Cardiac septum (tissue), 1 donor: ENCODE measurements around the gene POU6F2. TPM values are rescaled to one million over a fixed set of nuclear protein-coding genes. Genes with fewer than 3 reads are reported as not detected.
"Not testable (repeated sequence)": the region's sequence is repeated elsewhere in the genome, so short reads cannot be mapped to it uniquely, and the experiment has no call there.

Source experiments
- DNase-seq: peaks from one replicate; pipeline ENCODE4 v3.0.0-alpha.2; 2020; ENCODE audit warnings: low spot score
- intact Hi-C: fragments of 100-400 bp; cut with DNase I; formaldehyde crosslinking; loops from one replicate; pipeline ENCODE4 v1.14.0; 2022
- long read RNA-seq: library from polyadenylated mRNA; unstranded; transcript quantifications from one replicate; pipeline ENCODE4 v2.0.0, GENCODE V29; 2021
- total RNA-seq: library from RNA; stranded (reverse); fragmentation: NEBNext Ultra II Directional; extraction: Animal tissue kit (Norgen Biotek cat#: 25700); gene quantifications from one replicate; pipeline ENCODE4 v1.2.1, GENCODE V29; 2021
- donor health status: DM: no; HTN: no; CAD: no.

POU6F2 gene
- total RNA-seq: 0.19 TPM
- long read RNA-seq, partial matches to known transcripts: 1 of 1 reads
- long read RNA-seq, other reads (novel, unspliced or antisense): 0 of 1 reads

GRCh38 chr7:38977685-38978084 is at the start of gene POU6F2:
POU6F2 (plus strand) TSS chr7:38977909; CDS start chr7:38977954, 45 bp downstream.
- DNase-seq: no peak
- intact Hi-C loops: no loop called here

GRCh38 chr7:38928506-38928905 is 49.2 kb upstream of the POU6F2 start:
- DNase-seq: no peak
- intact Hi-C loops: no loop called here

DNA sequence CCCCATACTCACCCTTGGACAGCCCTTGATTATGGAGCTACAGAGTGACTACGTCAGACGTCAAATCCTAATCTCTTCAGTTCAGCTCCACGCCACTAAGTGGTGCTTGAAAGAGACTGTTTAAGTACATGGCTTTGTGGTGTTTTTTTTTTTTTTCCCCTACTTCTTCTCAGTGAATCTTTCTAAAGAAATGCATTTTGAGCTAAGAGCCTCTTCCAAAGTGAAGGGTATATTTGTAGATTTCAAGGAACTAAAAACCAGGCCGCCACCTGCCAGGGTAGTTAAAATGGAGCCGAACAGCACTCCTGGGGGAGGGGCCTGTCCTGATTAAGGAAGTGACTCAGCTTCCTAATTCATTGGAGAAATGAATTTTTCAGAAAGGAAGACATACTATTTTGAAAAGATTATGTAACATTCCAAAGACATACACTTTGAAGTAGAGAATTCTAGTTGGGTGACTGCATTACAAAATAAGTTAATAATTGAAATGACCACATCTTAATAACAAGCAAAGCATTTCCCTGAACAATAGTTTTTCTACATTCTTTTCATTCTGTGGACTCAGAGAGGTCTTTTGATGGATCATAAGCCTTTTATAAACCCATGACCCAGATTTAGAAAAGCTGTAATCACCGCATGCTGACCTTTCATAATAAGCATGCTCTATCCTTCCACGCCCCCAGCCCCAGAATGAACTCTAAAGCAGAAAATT is 48.1 kb upstream of the POU6F2 start:
- intact Hi-C loops: loop anchor here (10.0 kb wide), 1 partner anchor 585 kb away; no protein-coding TSS in a partner anchor
- DNase-seq: no peak

- intact Hi-C loops: loop anchor here (10.0 kb wide), 1 partner anchor 582 kb away; no protein-coding TSS in a partner anchor
These were observed 45.1 kb upstream of the POU6F2 start for GRCh38 chr7:38932509-38933168.

DNA sequence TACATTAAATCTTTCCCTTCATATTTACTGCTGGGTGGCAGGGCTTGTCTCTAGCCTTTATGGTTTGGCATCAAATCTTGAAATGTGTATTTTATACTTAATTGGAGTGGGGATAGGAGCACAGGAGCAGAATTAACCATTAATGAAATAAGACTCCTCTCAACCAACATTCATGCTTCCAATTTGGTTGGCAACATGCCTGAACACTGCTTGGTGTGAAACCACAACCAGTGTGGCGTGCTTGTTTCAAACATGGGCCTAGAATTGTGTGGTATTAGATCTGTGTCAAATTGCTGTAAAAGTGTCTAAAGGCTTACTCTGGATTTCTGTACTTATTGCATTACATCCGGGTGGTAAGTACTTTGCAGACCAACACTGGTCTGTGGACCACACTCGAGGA is 43.7 kb upstream of the POU6F2 start:
- no peak for DNase-seq
- intact Hi-C loops: loop anchor here (10.0 kb wide), 1 partner anchor 581 kb away; no protein-coding TSS in a partner anchor

More at GRCh38 chr7:38932509-38933168, 45.1 kb upstream of the POU6F2 start:
- DNase-seq: no peak

GRCh38 chr7:38934536-38934935 is 43.2 kb upstream of the POU6F2 start:
- intact Hi-C loops: loop anchor here (10.0 kb wide), 1 partner anchor 580 kb away; no protein-coding TSS in a partner anchor
- no peak for DNase-seq

DNA sequence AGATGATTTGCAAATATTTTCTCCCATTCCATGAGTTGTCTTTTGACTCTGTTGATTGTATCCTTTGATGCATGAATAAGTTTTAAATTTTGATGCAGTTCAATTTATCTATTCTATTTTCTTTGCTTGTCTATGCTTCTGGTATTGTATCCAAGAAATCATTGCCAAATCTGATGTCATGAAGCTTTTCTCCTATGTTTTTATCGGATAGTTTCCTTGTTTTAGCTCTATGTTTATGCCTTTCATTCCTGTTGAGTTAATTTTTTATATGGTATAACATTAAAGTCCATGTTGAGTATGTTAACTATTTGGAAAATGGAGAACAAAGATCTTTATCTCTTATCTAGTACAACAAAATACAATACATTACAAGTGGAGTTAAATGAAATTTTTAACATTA is 41.1 kb upstream of the POU6F2 start:
- intact Hi-C loops: loop anchor here (10.0 kb wide), 1 partner anchor 578 kb away; no protein-coding TSS in a partner anchor
- DNase-seq: no peak

DNA sequence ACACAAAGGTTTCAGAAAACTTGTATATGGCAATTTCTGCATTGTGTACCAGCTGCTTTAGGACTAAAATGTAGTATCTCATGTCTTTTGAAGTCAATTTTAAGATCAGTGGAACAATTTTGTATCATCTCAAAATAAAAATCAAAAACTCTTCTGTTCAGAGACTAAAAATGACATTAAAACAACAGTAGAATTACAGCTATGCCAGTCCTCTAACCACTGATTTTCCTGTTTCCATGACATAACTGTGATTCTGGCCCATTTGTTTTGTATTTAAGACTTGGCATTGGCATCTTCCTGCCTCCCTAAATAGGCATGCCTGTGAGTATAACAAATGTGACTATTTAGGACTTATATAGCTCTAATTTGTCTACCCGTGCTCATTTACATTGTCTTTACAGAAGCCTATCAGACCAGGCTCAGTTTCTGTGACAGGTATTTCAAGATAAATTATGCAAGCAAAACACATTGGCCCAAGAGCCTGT is 39.7 kb upstream of the POU6F2 start:
- intact Hi-C loops: loop anchor here (10.0 kb wide), 1 partner anchor 577 kb away; no protein-coding TSS in a partner anchor
- DNase-seq: no peak

- DNase-seq: no peak
- intact Hi-C loops: loop anchor here (10.0 kb wide), 1 partner anchor 576 kb away; no protein-coding TSS in a partner anchor
These were observed 39.1 kb upstream of the POU6F2 start for GRCh38 chr7:38938589-38938988.

- no peak for DNase-seq
- intact Hi-C loops: no loop called here
These were observed 36.9 kb upstream of the POU6F2 start for GRCh38 chr7:38940774-38941173.

GRCh38 chr7:38942431-38943051 is 35.2 kb upstream of the POU6F2 start:
- intact Hi-C loops: no loop called here
- DNase-seq: no peak

DNA sequence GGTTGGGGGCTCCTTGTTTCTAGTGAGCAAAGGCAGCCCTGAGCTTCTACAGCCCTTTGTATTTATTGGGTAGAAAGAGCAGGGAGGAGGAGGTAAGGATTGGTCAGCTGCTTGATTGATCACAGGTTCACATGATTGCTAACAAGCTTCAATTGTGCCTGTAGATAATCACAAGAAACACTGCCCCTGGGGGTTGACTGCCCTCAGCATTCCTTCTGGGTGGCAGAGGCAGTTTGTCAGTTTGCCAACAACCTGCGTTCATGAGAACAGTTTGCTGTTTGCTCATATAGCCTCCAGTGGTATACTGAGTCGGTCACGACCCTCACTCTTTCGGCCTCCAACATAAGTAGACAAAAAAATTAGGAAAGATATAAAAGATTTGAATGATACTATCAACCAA is 30.2 kb upstream of the POU6F2 start:
- DNase-seq, intact Hi-C loops: not testable (repeated sequence)

GRCh38 chr7:38950309-38950708 is 27.4 kb upstream of the POU6F2 start:
- intact Hi-C loops: no loop called here
- DNase-seq: no peak

- intact Hi-C loops: no loop called here
- DNase-seq: no peak
These were observed 26.5 kb upstream of the POU6F2 start for GRCh38 chr7:38951213-38951612.

- no peak for DNase-seq
- intact Hi-C loops: no loop called here
These were observed 24.5 kb upstream of the POU6F2 start for GRCh38 chr7:38953227-38953626.

GRCh38 chr7:38953971-38954370 is 23.7 kb upstream of the POU6F2 start:
- no peak for DNase-seq

DNA sequence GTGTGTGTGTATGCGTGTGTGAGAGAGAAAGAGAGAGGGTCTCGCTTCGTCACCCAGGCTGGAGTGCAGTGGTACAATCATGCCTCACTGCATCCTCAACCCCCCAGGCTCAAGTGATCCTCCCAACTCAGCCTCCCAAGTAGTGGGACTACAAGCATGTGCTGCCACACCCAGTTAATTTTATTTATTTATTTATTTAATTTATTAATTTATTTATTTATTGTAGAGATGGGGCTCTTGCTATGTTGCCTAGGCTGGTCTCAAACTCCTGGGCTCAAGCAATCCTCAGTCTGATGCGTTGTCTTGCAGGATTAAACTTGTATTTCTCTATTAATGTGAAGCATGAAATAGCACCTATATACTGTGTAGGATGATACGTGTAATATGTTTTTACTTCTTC is 21.8 kb upstream of the POU6F2 start:
- intact Hi-C loops: no loop called here
- no peak for DNase-seq

More at GRCh38 chr7:38953971-38954370, 23.7 kb upstream of the POU6F2 start:
- intact Hi-C loops: no loop called here

DNA sequence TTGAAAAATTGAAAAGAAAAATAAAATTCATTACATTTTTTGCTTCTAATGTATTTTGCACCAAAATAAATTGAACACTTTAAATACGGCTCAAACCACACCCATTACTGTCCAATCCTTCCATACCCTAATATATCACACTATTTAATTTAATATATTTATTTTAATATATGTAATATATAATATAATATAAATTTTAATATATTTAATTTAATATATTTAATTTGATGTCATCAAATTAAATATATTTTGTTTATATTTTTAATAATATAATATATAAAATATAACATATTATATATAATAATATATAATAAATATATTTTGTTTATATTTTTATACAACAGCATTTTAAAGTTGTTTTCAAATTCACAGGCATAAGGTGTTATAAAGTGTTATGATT is 15.7 kb upstream of the POU6F2 start:
- intact Hi-C loops: no loop called here
- DNase-seq: no peak

DNA sequence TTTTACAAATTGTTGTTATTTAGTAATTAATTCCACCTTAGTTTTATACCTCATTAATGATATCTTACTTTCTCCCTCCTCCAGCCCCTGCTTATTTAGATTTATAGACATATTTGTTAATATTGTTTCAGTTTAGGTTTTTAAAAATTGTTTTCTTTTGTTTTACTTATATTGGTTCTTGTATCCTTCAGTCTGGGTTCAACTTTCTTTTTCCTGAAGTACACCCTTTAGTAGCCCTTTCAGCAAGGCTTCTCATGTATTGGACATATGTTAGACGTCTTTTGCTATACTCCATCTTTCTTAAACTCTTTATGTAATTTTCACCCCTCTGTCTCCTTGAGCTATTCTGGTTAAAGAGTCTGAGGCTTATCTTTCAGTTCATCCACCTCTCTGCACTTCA is 12.8 kb upstream of the POU6F2 start:
- DNase-seq: no peak
- intact Hi-C loops: no loop called here

GRCh38 chr7:38973760-38974159 is 3.9 kb upstream of the POU6F2 start:
- intact Hi-C loops: no loop called here
- no peak for DNase-seq
